Measurements from ENCODE around the gene PFKM.

DNA sequence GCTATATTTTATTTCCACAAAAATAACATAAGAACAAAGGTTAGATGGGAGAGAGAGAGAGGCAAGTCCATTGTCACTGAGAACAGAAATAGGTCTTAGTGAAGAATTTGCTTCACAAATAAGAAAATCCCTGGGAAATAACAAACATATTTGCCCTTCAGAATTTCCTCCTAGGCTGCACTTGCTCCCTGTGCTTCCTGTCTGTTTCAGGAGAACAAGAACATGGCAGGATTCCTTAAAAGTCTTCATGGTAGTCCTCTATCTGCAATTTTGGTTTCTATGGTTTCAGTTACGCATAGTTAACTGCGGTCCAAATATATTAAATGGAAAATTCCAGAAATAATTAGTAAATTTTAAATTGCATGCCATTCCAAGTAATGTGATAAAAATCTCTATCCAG, 47.4 kb upstream of the PFKM start:
- no peak for TF ChIP-seq POLR2A (IDR thresholded peaks at IDR 0.05; ENCODE audit: low read length)
- TF ChIP-seq GATA1 (IDR thresholded peaks at IDR 0.05; ENCODE audit: low read depth, low read length): no peak

All from erythroblast (primary cell).